K562 (cell line): ENCODE results near the gene ADAMTS20.

Source experiments
- EP300 ChIP-seq: IDR thresholded peaks from 2 replicates; pipeline ENCODE4 v1.6.1; 2012; ENCODE audit warnings: low read length, improper control_type of control experiment
- ILF3 ChIP-seq: fragments of 450-650 bp; IDR thresholded peaks from 2 replicates; pipeline ENCODE4 v1.6.1; 2018; ENCODE audit warnings: antibody characterized with exemption, mild to moderate bottlenecking, moderate library complexity, borderline replicate concordance
- TRIM24 ChIP-seq, 2 experiments: fragments of 450-650 bp; IDR thresholded peaks; 2 replicates each; pipeline ENCODE4 v1.6.1; 2016
- ZNF584 ChIP-seq: fragments of 200-800 bp; sonication (Bioruptor generic); IDR thresholded peaks from 2 replicates; pipeline ENCODE4 v1.6.1; 2016; ENCODE audit warnings: low read depth, mild to moderate bottlenecking, missing genetic modification characterization, missing compliant biosample characterization
- TF ChIP-seq, protein P1 (sequence below), 3 experiments: IDR thresholded peaks in 2 of 3; conservative IDR thresholded peaks in 1 of 3; 2 replicates each; pipeline ENCODE4 v1.5.1; 2011 to 2012; ENCODE audit warnings: low read length in 3 of 3, mild to moderate bottlenecking in 3 of 3, control low read depth in 2 of 3, improper control_type of control experiment in 1 of 3, inconsistent platforms in 1 of 3, low read depth in 1 of 3, mixed read lengths in 1 of 3, moderate library complexity in 1 of 3; ENCODE audit not compliant: insufficient read depth in 2 of 3

DNA sequence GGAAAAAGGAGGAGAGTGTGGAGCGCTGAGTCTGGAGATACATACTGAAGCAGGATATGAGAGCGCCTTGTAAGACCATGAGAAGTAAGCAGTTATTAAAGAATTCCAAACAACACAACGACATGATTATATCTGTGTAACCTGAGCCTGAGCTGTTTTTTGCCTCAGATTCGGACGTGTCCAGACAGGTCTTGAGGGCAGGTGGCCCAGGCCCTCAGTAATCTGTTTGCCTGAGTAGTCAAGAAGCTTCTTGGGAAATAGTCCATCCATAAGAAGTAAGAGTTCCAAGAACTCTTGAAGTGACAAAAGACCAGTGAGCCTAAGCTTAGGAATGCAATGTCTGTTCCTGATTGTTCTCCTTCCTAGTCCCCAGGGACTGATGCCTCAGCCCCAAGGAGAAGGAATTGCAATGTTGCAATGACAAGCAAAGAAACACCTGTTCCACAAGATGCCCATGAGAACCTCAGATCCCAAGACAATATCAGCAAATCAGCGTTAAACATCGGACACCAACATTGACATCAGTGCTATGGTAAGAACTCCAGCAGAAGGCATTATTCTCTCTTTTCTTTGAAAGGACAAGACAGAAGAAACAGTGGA lies 34.7 kb upstream of the ADAMTS20 start:
- TF ChIP-seq, protein P1, sequence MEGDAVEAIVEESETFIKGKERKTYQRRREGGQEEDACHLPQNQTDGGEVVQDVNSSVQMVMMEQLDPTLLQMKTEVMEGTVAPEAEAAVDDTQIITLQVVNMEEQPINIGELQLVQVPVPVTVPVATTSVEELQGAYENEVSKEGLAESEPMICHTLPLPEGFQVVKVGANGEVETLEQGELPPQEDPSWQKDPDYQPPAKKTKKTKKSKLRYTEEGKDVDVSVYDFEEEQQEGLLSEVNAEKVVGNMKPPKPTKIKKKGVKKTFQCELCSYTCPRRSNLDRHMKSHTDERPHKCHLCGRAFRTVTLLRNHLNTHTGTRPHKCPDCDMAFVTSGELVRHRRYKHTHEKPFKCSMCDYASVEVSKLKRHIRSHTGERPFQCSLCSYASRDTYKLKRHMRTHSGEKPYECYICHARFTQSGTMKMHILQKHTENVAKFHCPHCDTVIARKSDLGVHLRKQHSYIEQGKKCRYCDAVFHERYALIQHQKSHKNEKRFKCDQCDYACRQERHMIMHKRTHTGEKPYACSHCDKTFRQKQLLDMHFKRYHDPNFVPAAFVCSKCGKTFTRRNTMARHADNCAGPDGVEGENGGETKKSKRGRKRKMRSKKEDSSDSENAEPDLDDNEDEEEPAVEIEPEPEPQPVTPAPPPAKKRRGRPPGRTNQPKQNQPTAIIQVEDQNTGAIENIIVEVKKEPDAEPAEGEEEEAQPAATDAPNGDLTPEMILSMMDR (IDR thresholded peaks at IDR 0.05 in 2 of 3, conservative IDR thresholded peaks at IDR 0.05 in 1 of 3; ENCODE audit: insufficient read depth in 2 of 3, low read depth in 1 of 3, low read length in 3 of 3) = no peak
- no peak for TF ChIP-seq ILF3
- TF ChIP-seq EP300 = no peak
- TF ChIP-seq TRIM24 (IDR thresholded peaks at IDR 0.05) = no peak
- no peak for TF ChIP-seq ZNF584 (CRISPR knock-in tag)
